HUES64 (cell line): ENCODE data around the gene ASF1B.

Source experiments
- H3K27ac ChIP-seq: 2 replicates; pipeline ENCODE4 v1.7.0; 2013; ENCODE audit warnings: low read depth, low read length, inconsistent platforms
- H3K27me3 ChIP-seq: 2 replicates; pipeline ENCODE4 v1.6.1; 2013; ENCODE audit warnings: mild to moderate bottlenecking, low read length; ENCODE audit not compliant: insufficient read depth
- H3K36me3 ChIP-seq: 2 replicates; pipeline ENCODE4 v1.6.1; 2013; ENCODE audit warnings: mild to moderate bottlenecking, low read length; ENCODE audit not compliant: insufficient read depth
- H3K4me1 ChIP-seq: 2 replicates; pipeline ENCODE4 v1.6.1; 2013; ENCODE audit warnings: mild to moderate bottlenecking, low read length, moderate library complexity; ENCODE audit not compliant: insufficient read depth
- H3K4me3 ChIP-seq: 2 replicates; pipeline ENCODE4 v1.5.1; 2013; ENCODE audit warnings: mild to moderate bottlenecking, low read length, moderate library complexity
- H3K9ac ChIP-seq: 2 replicates; pipeline ENCODE4 v1.6.1; 2013; ENCODE audit warnings: mild to moderate bottlenecking, low read depth, low read length
- H3K9me3 ChIP-seq: 2 replicates; pipeline ENCODE4 v1.6.1; 2013; ENCODE audit warnings: low read depth, low read length; ENCODE audit not compliant: insufficient read depth
- WGBS: fragments of 150-250, 120-280 bp; methylation state at CpG from one replicate; pipeline ENCODE4 v1.1.7; 2013; ENCODE audit warnings: missing lambda C conversion rate; 5-methylcytosine and 5-hydroxymethylcytosine counted together

The ASF1B gene

GRCh38 chr19:14115756-14116155 is 20.6 kb downstream of the ASF1B start:
- no peaks in the 10 kb centered on the region for H3K9me3 ChIP-seq
- no peak overlapping the region for H3K4me3 ChIP-seq
- H3K27ac ChIP-seq, result no peak overlapping the region
- H3K27me3 ChIP-seq, result no peaks in the 10 kb centered on the region
- WGBS, result 86% methylated on average over 5 of the region's 5 CpGs
- H3K4me1 ChIP-seq, result peaks cover 26% of the 10 kb centered on the region
- H3K9ac ChIP-seq, result no peak overlapping the region
- peaks cover 6% of the 10 kb centered on the region; the same call in 1 of the 2 replicates for H3K36me3 ChIP-seq

GRCh38 chr19:14114854-14115253 is 21.5 kb downstream of the ASF1B start:
- Histone ChIP-seq H3K27ac (no peak overlapping the region), H3K4me3 (no peak overlapping the region), H3K9me3 (no peaks in the 10 kb centered on the region), H3K27me3 (no peaks in the 10 kb centered on the region), H3K4me1 (peaks cover 26% of the 10 kb centered on the region), H3K9ac (no peak overlapping the region), H3K36me3 (peaks cover 3% of the 10 kb centered on the region; the same call in 1 of the 2 replicates)
- 74% methylated on average over 8 of the region's 9 CpGs for WGBS

GRCh38 chr19:14114439-14114838 is 21.9 kb downstream of the ASF1B start:
- no peaks in the 10 kb centered on the region for H3K9me3 ChIP-seq
- WGBS, result 90% methylated on average over 7 of the region's 7 CpGs
- peaks cover 26% of the 10 kb centered on the region for H3K4me1 ChIP-seq
- no peaks in the 10 kb centered on the region for H3K27me3 ChIP-seq
- no peak overlapping the region for H3K9ac ChIP-seq
- H3K36me3 ChIP-seq, result no peaks in the 10 kb centered on the region
- H3K27ac ChIP-seq, result no peak overlapping the region
- H3K4me3 ChIP-seq, result no peak overlapping the region

- Histone ChIP-seq H3K27ac (no peak overlapping the region; the same call in 1 of the 2 replicates), H3K9me3 (no peaks in the 10 kb centered on the region), H3K4me1 (peaks cover 26% of the 10 kb centered on the region), H3K9ac (no peak overlapping the region), H3K27me3 (no peaks in the 10 kb centered on the region), H3K36me3 (no peaks in the 10 kb centered on the region), H3K4me3 (no peak overlapping the region)
- WGBS, result 92% methylated on average over 18 of the region's 18 CpGs
Measured at GRCh38 chr19:14113762-14114414, 22.5 kb downstream of the ASF1B start.

GRCh38 chr19:14112809-14113385 is 23.5 kb downstream of the ASF1B start:
- no peak overlapping the region for H3K4me3 ChIP-seq
- H3K4me1 ChIP-seq, result peaks cover 23% of the 10 kb centered on the region
- no peaks in the 10 kb centered on the region for H3K36me3 ChIP-seq
- no peaks in the 10 kb centered on the region for H3K9me3 ChIP-seq
- no peak overlapping the region for H3K9ac ChIP-seq
- 49% methylated on average over 12 of the region's 12 CpGs for WGBS
- H3K27me3 ChIP-seq, result no peaks in the 10 kb centered on the region
- peak overlapping the region; percentile 53 for H3K27ac ChIP-seq

- Histone ChIP-seq H3K4me1 (peaks cover 23% of the 10 kb centered on the region), H3K9me3 (no peaks in the 10 kb centered on the region), H3K9ac (no peak overlapping the region), H3K27me3 (no peaks in the 10 kb centered on the region), H3K4me3 (no peak overlapping the region), H3K36me3 (no peaks in the 10 kb centered on the region), H3K27ac (peak overlapping the region; percentile 53)
- 73% methylated on average over 12 of the region's 12 CpGs for WGBS
Measured at GRCh38 chr19:14112051-14112808, 24.2 kb downstream of the ASF1B start.

- no peak overlapping the region for H3K9ac ChIP-seq
- no peaks in the 10 kb centered on the region for H3K36me3 ChIP-seq
- WGBS, result 100% methylated on average over 1 of the region's 1 CpG
- H3K9me3 ChIP-seq, result no peaks in the 10 kb centered on the region
- H3K27ac ChIP-seq, result no peak overlapping the region; the same call in 1 of the 2 replicates
- peaks cover 20% of the 10 kb centered on the region for H3K4me1 ChIP-seq
- no peak overlapping the region for H3K4me3 ChIP-seq
- H3K27me3 ChIP-seq, result no peaks in the 10 kb centered on the region
Measured at GRCh38 chr19:14111486-14111885, 24.9 kb downstream of the ASF1B start.

- no peak overlapping the region for H3K27ac ChIP-seq
- no peaks in the 10 kb centered on the region for H3K9me3 ChIP-seq
- no peak overlapping the region for H3K9ac ChIP-seq
- no peak overlapping the region for H3K4me3 ChIP-seq
- no peaks in the 10 kb centered on the region for H3K27me3 ChIP-seq
- peaks cover 19% of the 10 kb centered on the region for H3K4me1 ChIP-seq
- WGBS, result 97% methylated on average over 2 of the region's 2 CpGs
- H3K36me3 ChIP-seq, result no peaks in the 10 kb centered on the region
Measured at GRCh38 chr19:14110650-14111049, 25.7 kb downstream of the ASF1B start.

- no peaks in the 10 kb centered on the region for H3K9me3 ChIP-seq
- no peak overlapping the region for H3K27ac ChIP-seq
Measured at GRCh38 chr19:14107581-14108461, 28.6 kb downstream of the ASF1B start.

GRCh38 chr19:14106840-14107239 is 29.5 kb downstream of the ASF1B start:
- Histone ChIP-seq H3K9me3 (no peaks in the 10 kb centered on the region), H3K27me3 (no peaks in the 10 kb centered on the region), H3K4me3 (no peak overlapping the region), H3K9ac (no peak overlapping the region), H3K4me1 (peaks cover 3% of the 10 kb centered on the region; the same call in 1 of the 2 replicates), H3K36me3 (peaks cover 11% of the 10 kb centered on the region; the same call in 1 of the 2 replicates), H3K27ac (no peak overlapping the region)
- 94% methylated on average over 16 of the region's 16 CpGs for WGBS

More at GRCh38 chr19:14107581-14108461, 28.6 kb downstream of the ASF1B start:
- Histone ChIP-seq H3K9ac (no peak overlapping the region), H3K4me3 (no peak overlapping the region), H3K36me3 (peaks cover 7% of the 10 kb centered on the region; the same call in 1 of the 2 replicates), H3K4me1 (peaks cover 11% of the 10 kb centered on the region), H3K27me3 (no peaks in the 10 kb centered on the region)
- 91% methylated on average over 23 of the region's 23 CpGs for WGBS
